ENCODE measurements around the gene PROZ. TPM values are rescaled to one million over a fixed set of nuclear protein-coding genes. Genes with fewer than 3 reads are reported as not detected.

Gene PROZ
- total RNA-seq, 1 experiment from 2014 or later: not detected

DNA sequence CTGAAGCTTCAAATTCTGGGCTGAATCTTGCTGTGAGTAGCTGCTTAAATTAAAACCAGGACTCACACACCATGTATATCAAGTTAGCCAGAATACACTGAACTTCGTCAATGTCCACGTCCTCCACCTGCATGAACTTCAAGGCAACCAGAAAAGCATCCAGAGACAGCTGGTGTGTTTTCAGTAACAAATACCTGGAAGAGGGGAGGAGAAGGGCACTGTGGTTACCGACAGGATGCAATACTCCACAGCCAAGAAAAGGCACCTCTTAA lies 20.4 kb downstream of the PROZ start:
- DNase-seq (ENCODE audit: low spot score): peak; percentile 52

GRCh38 chr13:113179374-113180230 lies 21.2 kb downstream of the PROZ start:
- DNase-seq (ENCODE audit: low spot score): peak; percentile 67

- DNase-seq (ENCODE audit: low spot score): no peak
Measured at GRCh38 chr13:113182046-113182445, 23.6 kb downstream of the PROZ start.

- no peak for DNase-seq (ENCODE audit: low spot score)
Measured at GRCh38 chr13:113183450-113184129, 25.1 kb downstream of the PROZ start.

DNA sequence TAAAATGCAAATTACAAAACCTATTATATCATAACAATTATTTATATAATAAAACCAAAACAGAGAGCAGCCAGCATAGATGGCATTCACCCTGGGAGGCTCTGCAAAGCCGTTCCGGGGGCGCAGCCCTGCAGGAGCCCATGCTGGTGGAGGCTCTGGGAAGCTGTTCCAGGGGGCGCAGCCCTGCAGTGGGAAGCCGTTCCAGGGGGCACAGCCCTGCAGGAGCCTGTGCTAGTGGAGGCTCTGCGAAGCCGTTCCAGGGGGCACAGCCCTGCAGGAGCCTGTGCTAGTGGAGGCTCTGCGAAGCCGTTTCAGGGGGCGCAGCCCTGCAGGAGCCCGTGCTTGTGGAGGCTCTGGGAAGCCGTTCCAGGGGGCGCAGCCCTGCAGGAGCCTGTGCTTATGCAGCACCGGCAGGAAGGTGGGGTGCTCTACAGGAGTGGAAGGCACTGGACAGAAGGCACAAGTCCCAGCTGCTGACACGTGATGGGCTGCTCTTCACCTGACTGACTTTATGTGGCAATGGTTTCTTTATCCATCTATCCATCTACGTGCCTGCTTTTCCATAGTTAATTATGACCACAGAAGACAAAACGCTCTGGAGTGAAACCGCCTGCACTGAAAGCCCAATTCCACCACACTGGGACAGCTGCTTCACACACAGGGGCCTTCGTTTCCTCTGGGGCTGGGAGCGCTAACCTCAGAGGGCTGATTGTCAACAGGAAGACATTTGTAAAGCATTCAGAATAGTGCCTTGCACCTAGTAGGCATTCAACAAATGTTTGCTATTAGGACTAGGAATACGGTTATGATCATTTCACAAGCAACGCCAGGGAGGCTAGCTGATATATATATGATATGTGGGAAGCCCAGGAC lies 26.4 kb downstream of the PROZ start:
- DNase-seq (ENCODE audit: low spot score): no peak

DNA sequence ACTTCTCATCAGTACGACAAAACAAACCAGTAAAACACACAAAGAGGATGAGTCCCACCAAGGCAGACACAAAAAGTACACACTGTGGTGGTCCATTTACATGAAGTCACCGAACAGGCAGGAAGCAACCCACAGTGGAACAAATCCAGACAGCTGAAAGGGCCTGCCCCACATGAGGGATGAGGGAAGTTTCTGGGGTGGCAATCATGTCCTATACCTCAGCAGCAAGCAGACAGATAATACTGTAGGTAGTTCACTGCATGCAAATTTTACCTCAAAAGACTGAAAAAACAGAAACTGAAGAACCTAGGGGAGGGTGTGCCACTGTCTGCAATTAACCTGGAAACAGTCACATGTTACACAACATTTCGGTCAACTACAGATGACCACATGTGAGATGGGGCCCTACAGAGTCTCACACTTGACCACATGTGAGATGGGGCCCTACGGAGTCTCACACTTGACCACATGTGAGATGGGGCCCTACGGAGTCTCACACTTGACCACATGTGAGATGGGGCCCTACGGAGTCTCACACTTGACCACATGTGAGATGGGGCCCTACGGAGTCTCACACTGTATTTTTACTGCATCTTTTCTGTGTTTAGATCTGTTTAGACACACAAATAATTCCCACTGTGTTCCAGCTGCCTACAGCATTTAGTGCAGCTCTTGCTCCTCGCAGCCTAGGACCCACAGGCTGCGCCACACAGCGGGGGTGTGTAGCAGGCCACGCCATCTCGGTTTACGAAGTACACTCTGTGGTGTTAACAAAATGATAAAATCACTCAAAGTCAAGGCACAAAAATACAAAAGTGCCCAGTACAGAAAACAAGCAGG lies 27.8 kb downstream of the PROZ start:
- DNase-seq (ENCODE audit: low spot score): no peak

GRCh38 chr13:113187263-113187669 lies 28.8 kb downstream of the PROZ start:
- DNase-seq (ENCODE audit: low spot score): peak; percentile 100

DNA sequence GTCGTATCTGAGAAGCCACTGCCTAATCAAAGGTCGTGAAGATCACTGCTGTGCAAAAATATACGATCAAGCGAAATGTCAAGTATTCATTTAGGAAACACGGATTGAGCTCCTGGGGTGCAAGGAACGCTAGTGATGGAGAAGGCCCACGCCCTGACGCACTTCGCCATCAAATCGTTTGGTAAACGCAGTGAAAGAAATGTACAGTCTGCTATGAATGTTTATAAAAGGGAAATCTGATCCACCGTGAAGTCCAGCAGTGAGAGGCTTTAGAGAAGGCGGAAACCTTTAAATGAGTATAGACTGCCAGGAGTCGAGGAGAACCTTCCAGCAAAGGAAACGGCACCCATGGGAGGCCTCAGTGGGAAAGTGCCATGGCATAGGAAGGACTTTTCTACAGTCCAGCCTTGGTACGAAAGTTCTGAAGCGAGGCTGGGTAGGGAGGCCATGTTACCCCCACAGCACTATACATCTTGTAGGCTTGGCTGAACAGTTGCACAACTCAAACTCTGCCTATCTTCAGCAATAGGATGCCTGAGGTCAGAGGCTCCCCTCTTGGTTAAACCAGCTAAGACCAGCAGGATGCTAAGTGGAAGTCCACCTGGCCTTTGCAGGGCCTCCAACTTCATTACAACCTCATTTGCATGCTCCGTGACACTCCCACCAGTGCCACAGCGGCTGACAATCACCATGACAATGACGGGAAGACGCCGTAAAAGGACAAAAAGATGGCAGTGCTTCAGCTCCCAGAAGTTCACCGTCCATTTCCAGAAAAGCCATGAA lies 29.6 kb downstream of the PROZ start:
- DNase-seq (ENCODE audit: low spot score): peak; percentile 60

- no peak for DNase-seq (ENCODE audit: low spot score)
Measured at GRCh38 chr13:113190181-113190580, 31.7 kb downstream of the PROZ start.

DNA sequence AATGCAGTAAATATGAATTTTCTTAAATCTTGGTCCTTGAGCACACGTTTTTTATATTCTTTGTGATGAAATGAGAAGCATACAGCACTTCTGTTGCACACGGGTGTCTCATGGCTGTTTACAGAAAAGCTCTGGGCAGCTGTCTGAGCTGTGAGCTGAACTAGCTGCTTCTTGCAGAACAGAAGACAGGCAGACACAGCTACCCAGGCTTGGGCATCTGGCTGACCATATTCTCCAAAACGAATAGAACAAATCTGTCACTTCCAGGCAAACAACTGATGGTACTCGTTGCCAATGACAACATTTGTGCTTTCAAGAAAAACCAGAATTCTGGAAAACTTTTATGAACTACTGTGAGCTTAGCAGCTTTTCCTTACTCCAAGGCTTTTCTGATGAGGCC lies 33.8 kb downstream of the PROZ start:
- DNase-seq (ENCODE audit: low spot score): no peak

- DNase-seq (ENCODE audit: low spot score): no peak
Measured at GRCh38 chr13:113192902-113193301, 34.5 kb downstream of the PROZ start.

DNA sequence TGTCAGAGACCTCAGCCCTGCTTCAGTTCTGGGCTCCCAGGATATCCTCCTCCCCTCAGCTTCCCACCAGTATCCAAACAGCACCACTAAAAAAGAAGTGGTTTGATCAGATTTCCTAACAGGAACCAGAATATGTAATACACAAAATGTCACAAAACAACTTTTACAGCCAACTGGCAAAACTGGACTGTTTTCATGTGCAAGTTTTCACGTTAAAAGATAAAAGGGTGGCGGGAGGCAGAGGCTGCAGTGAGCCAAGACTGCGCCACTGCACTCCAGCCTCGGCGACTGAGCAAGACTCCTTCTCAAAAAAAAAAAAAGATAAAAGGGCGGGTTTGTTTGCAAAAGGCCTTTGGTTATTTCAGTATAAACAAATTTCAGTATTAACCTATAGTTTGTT lies 36.9 kb downstream of the PROZ start:
- no peak for DNase-seq (ENCODE audit: low spot score)

GRCh38 chr13:113196970-113197737 lies 38.7 kb downstream of the PROZ start:
- no peak for DNase-seq (ENCODE audit: low spot score)

- no peak for DNase-seq (ENCODE audit: low spot score)
Measured at GRCh38 chr13:113201815-113202214, 43.4 kb downstream of the PROZ start.

GRCh38 chr13:113202912-113203311 lies 44.5 kb downstream of the PROZ start:
- DNase-seq (ENCODE audit: low spot score): no peak

DNA sequence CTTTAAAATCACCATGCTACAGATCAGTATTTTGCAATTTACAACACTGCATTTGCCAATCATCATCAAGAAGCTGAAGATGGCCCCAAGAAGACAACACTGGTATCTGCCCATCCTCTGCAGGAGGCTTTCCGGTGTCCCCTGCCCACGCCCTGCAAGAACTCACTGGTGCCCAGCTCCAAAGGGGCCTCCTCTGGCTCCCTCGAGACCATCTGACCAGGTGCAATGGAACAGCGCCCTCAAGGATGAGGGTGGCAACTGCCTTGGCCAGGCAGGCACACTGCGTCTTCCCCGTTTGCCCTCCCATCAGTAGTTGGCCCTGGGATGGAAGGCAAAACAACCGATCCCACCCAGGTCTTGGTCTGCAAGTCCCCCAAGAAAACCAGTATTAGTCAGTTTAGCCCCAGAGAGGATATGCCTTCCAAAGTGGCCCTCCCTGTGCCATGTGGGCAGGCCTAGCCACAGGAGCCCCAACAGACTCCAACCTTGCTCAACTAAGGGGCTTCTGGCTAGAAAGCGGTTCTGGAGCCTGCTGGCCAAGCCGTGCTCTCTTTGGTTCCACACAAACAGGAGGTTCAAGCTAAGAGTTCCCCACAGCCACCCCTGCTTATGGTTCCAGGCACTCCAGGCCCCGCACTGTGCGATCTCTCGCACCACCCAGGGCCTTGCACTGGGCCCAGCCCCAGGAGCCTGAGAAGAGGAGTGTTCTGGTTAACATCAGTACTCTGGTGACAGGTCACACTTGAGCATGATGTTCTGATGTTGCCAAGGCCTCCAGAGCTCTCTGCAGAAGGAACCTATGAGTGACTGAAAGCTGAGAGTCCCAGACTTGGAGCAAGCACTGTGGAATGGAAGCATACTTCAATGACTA lies 45.3 kb downstream of the PROZ start:
- DNase-seq (ENCODE audit: low spot score): no peak

GRCh38 chr13:113204378-113204734 lies 45.9 kb downstream of the PROZ start:
- no peak for DNase-seq (ENCODE audit: low spot score)

- DNase-seq (ENCODE audit: low spot score): no peak
Measured at GRCh38 chr13:113205428-113205931, 47.0 kb downstream of the PROZ start.

- DNase-seq (ENCODE audit: low spot score): no peak
Measured at GRCh38 chr13:113207460-113207859, 49.0 kb downstream of the PROZ start.

All from A172 (cell line).